Umbilical cord (tissue), 2 donors: ENCODE results near the gene ANKMY1. TPM values are rescaled to one million over a fixed set of nuclear protein-coding genes. Genes with fewer than 3 reads are reported as not detected.
"Not testable (repeated sequence)": the region's sequence is repeated elsewhere in the genome, so short reads cannot be mapped to it uniquely, and the experiment has no call there.

ENCODE experiments used
- DNase-seq: peaks from one replicate; pipeline ENCODE4 v3.0.0-alpha.2; 2015; ENCODE audit warnings: low spot score
- total RNA-seq: library from RNA; depleted of rRNA; stranded (reverse); fragments of >200 nt; gene quantifications from one replicate; pipeline ENCODE4 v1.2.3, GENCODE V29; 2014; ENCODE audit warnings: low replicate concordance; ENCODE audit not compliant: insufficient read depth

Gene ANKMY1
- total RNA-seq, 1 donor from 2014 or later = 14.2 TPM

DNA sequence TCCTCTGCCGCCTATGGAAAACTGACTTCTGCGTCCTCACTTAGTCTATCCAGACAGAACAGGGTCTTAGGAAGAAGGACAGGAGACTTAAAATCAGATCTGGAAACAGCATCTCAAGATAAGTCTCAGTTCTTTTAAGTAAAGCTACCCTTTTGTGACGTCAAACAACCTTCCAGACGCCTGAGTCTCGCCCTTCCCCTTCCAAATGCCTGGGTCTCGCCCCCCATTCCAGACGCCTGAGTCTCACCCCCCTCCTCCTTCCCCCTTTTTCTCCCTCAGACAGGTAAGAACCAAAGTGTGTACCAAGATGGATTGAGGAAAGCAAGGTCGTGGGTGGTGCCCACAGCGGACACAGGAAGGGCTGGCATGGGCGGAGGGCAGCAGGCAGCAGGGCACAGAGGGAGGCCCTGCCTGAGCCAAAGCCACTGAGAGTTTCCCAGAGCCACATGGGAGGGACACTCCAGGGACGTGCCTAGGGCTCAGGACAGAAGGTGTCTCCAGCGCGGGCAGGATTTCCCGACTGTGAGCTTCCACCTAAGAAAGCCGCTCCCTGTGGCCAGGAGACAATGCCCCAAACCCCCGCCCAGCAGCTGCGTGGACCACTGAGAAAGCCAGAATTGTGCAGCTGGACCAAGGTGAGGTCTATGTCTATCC is 51.3 kb downstream of the ANKMY1 start:
- DNase-seq = peak; percentile 18

- no peak for DNase-seq
These were observed 51.9 kb downstream of the ANKMY1 start for GRCh38 chr2:240505910-240506309.

GRCh38 chr2:240503848-240504247 is 53.9 kb downstream of the ANKMY1 start:
- DNase-seq = no peak

DNA sequence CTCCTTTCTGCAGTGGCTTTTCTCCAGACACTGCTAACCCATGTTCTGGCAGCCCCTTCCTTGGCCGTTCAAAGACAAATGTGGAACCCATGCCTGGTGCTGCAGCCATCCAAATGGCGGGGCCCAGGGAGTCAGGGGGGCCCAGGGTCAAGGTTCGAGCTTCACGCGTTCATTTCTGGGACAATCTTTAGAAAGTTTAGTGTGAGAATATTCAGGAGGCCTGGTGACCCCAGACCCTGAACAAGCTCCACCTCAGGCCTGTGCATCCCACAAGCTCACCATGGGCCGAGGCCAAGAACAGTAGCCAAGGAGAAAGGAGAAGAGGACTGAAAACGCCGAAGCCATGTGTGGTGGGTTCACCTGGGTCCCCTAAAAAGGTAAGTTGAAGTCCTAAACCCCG is 54.4 kb downstream of the ANKMY1 start:
- no peak for DNase-seq

- no peak for DNase-seq
These were observed 55.2 kb downstream of the ANKMY1 start for GRCh38 chr2:240502430-240503121.

GRCh38 chr2:240502059-240502429 is 55.7 kb downstream of the ANKMY1 start:
- no peak for DNase-seq

- DNase-seq = no peak
These were observed 56.2 kb downstream of the ANKMY1 start for GRCh38 chr2:240501531-240501991.

DNA sequence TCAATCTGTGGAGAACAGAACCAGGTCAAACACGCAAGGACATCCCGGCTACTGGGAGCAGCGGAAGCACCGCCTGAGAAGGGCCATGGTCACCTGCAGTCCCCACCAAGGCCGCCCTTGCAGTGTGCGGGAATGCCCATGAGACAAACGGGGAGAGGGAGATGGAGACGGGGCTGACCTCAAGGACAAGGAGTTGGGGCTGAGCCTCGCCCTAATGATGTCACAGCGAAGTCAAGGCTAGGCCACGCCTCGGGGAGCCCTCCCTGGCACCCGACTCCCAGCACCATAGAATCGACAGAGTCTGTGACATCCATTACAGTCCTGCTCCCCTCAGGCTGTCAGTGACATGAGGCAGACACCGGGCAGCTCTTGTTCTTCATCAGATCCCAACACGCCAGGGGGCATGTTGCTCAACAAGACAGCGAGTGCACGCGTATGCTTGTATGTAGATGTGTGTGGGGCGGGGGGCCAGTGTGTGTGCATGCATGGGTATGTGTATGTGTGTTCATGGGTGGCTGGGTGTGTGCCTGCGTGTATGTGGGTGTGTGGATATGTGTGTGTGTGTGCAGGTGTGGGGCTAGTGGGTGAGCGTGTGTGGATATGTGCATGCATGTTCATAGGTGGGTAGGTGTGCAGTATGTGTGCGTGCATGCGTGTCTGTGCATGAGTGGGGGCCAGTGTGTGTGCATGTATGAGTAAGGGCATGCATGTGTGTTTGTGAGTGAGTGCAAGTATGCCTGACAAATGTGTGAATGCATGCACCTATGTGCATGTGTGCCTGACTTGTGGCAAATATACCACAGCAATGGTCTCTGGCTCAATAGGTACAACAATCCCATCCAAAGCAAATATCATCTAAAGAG is 57.0 kb downstream of the ANKMY1 start:
- DNase-seq = peak; percentile 45

DNA sequence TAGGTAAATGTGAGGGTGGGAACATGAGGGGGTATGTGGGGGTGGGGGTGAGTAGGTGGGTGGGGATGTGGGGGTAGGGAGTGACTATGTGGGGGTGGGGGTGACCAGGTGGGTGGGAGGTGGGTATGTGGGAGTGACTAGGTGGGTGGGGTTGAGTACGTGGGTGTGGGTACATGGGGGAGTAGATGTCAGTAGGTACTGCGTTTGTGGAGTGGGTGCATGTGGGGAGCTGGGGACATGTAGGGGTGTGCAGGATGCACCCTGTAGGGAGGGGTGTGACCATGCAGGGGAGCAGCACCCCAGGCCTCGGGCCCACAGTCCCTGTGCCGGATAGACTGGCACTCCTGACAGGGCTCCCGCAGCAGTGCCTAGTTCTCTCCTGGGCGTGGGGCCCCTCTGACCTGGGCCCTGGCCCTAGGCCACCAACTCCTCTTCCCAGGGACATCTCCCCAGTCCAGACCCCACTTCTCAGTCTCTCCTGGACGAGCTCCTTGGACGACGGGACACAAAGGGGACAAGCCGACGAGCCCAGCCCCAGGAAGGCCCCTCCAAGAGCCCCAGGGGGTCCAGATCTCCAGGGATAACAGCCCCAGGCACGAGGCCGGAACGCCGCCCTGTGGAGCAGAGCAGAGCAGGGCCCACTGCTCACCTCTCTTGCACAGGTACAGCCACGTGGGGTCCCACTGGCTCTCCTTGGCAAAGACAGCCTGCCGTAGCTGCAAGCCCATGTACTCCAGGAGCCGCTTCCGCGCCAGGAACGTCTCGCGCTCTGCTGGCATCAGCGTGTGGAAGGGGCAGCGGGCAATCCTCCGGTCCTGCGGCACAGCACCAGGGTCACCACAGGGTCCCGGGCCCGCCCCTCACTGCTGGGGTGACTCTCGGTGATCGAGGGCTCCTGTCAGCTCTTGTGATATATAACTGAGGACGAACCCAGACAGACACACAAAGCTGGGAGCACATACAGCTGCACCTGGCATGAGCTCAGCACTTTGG is 58.2 kb downstream of the ANKMY1 start:
- no peak for DNase-seq

DNA sequence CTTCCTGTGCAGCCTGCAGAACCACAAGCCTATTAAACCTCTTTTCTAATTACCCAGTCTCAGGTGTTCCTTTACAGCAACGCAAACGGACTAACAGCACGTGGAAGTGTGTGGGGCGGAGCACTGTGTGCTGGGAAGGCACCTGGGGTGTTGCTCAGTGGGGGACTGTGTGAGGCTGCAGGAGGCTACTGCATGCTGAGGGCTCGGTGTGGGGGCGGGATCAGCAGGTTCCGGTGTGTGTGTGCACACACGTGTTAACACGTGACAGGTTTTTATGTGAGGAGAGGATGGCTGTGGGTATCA is 58.9 kb downstream of the ANKMY1 start:
- no peak for DNase-seq

DNA sequence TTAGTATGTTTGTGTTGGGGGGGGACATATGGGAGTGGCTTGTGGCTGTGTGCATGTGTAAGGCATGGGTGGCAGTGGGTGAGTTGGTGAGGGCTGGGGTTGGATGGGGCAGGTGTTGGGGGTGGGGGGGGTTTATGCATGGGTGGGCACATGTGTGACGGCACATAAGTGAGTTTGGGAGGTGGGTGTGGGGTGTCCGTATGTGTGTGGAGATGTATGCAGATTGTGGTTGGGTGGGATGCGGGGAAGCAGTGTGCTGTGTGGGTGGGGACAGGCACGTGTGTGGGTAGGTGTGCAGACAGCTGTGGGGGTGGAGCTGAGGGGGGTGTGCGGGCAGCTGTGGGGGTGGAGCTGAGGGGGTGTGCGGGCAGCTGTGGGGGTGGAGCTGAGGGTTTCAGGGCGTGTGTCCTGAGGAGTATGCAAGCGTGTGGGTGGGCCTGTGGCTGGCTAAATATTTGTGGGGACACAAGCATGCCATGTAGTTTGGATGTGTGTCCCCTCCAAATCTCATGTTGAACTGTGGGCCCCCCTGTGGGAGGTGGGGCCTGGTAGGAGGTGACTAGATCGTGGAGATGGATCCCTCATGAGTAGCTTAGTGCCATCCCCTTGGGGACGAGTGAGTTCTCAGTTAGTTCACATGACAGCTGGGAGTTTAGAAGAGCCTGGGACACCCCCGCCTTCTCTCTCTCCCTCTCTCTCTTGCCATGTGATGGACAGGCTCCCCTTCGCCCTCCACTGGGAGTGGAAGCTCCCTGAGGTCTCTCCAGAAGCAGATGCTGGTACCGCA is 59.4 kb downstream of the ANKMY1 start:
- no peak for DNase-seq

GRCh38 chr2:240497082-240497481 is 60.7 kb downstream of the ANKMY1 start:
- DNase-seq = not testable (repeated sequence)

GRCh38 chr2:240494942-240495341 is 62.8 kb downstream of the ANKMY1 start:
- DNase-seq = not testable (repeated sequence)

DNA sequence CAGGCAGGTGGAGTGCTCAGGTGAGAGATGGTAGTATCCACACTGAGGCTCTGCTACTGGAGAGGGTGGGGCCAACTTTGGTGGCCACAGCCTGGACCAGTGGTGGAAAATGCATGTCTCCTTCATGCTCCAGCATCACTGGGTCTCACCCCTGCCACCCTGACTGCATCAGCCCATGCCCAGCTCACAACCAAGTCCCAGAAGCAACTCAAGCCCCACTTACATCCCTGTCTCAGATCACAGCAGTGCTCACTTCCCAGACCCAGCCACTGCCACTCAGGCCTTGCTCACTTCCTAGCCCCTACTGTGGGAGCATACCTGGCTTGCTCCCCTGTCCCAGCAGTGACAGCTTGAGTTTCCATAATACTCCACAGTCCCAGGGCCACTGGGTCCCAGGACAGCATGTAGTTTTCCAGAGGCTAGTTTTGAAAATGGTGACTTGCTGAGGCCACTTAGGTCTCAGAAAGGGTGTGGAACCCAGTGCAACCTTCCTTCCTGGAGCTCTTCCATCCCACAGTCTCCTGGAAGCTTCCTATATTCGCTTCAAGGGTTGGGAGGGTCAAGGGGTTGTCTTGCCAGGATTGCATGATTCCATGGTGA is 63.5 kb downstream of the ANKMY1 start:
- no peak for DNase-seq

DNA sequence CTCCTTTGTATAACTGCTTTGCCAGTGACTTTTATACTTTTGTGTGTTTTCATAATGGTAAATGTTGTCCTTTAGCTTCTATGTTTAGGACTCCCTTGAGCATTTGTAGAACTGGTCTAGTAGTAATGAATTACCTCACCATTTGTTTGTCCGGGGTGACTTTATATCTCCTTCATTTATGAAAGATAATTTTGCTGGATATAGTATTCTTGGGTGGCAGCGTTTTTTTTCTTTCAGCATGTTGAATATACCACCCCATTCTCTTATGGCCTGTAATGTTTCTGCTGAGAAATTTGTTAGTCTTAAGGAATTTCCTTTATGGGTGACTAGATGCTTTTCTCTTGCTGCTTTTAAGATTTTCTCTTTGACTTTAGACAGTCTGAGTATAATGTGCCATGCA is 66.3 kb downstream of the ANKMY1 start:
- DNase-seq = no peak

GRCh38 chr2:240482141-240482540 is 75.6 kb downstream of the ANKMY1 start:
- DNase-seq = no peak

DNA sequence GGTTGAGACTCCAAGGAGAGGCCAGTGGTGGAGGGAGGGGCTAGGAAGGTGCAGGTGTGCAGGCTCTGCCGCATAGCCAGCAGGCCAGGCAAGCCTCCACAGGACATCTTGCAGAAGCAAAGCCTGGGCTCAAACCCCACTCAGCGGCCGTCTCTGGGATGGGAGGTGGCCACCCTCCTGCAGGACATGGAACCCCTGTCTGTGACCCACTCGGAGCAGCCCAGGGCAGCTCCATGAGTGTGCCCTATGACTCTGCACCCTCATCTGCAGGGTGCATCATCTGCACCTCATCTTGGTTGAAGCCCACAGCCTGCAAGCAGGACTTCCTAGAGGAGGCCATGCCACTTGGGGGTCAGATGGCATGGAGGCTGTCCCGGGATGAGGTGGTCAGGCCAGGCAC is 76.1 kb downstream of the ANKMY1 start:
- no peak for DNase-seq

DNA sequence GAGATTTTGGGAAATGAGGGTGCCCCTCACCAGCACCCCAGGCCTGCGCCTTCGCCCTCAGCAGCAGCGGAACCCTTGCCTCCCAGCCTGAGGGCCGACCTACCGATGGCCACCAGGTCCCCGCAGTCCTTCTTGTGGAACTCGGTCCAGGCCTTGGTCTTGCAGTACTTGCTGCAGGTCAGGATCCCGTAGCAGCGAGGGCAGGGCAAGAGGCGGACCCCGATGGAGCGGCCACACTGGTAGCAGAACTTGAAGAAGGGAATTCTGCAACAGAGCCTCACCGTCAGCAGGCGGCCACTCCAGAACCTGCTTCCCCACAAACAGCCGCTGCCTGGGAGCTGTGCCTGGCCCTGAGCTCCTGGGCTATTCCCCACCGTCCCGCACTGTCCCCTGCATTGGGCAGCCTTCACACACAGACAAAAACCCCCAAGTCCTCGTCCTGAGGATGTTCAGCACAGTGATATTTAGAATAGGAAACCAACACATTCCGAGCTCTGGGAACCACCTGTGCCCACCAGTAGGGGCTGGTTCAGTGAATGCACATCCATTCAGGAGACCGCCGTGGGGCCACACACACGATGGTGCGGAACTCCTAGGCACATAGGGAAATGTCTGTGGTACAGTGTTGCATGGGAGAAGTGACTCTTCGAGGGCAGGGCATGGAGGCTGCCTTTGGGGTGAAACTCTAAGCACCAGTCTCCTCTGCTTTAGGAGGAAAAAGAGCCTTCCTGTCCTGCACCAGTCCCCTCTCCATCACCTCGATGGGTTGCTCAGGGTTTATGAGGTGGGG is 76.8 kb downstream of the ANKMY1 start:
- DNase-seq = no peak

- DNase-seq = no peak
These were observed 78.7 kb downstream of the ANKMY1 start for GRCh38 chr2:240479111-240479501.
